SU-DHL-6 (cell line): ENCODE results near the gene ACLY.

Experiments used
- H2AFZ ChIP-seq: fragments of 200-600 bp; sonication (generic); 2 replicates; pipeline ENCODE4 v1.6.1; 2014; ENCODE audit warnings: low read depth, mild to moderate bottlenecking, moderate library complexity, mixed read lengths, antibody characterized with exemption, low read length; ENCODE audit not compliant: severe bottlenecking
- H3F3A ChIP-seq: fragments of 200-600 bp; shearing (Covaris generic); 2 replicates; pipeline ENCODE4 v1.6.0; 2016; ENCODE audit warnings: antibody characterized with exemption, mild to moderate bottlenecking; ENCODE audit not compliant: insufficient read depth
- H3K27ac ChIP-seq: fragments of 200-600 bp; sonication (generic); 2 replicates; pipeline ENCODE4 v1.5.1; 2016; ENCODE audit warnings: low read depth, mild to moderate bottlenecking, low read length, moderate library complexity, mixed read lengths
- H3K27me3 ChIP-seq: fragments of 200-600 bp; sonication (generic), shearing (Covaris generic); 2 replicates; pipeline ENCODE4 v1.6.0; 2014; ENCODE audit warnings: mild to moderate bottlenecking, low read length
- H3K36me3 ChIP-seq: fragments of 200-600 bp; sonication (generic); 2 replicates; pipeline ENCODE4 v1.6.1; 2014; ENCODE audit warnings: mild to moderate bottlenecking, low read length, mixed read lengths
- H3K4me2 ChIP-seq: fragments of 300-600, 200-600 bp; shearing (Covaris generic), sonication (generic); 2 replicates; pipeline ENCODE4 v1.6.0; 2014; ENCODE audit warnings: low read length, low read depth, mild to moderate bottlenecking; ENCODE audit not compliant: poor library complexity, severe bottlenecking
- H3K4me3 ChIP-seq: fragments of 200-600 bp; sonication (generic); 2 replicates; pipeline ENCODE4 v1.5.1; 2014; ENCODE audit warnings: antibody characterized with exemption, low read length, mild to moderate bottlenecking, mixed read lengths; ENCODE audit not compliant: insufficient read depth, poor library complexity, severe bottlenecking
- H3K79me2 ChIP-seq: fragments of 200-600 bp; sonication (generic); 2 replicates; pipeline ENCODE4 v1.6.1; 2014; ENCODE audit warnings: mild to moderate bottlenecking, low read length, moderate library complexity; ENCODE audit not compliant: insufficient read depth
- H3K9ac ChIP-seq: fragments of 200-600 bp; sonication (generic); 2 replicates; pipeline ENCODE4 v1.7.0; 2014; ENCODE audit warnings: mild to moderate bottlenecking, low read length
- H3K9me2 ChIP-seq: fragments of 200-600 bp; sonication (generic); replicated peaks from 2 replicates; pipeline ENCODE4 v1.6.1; 2014; ENCODE audit warnings: low read length; ENCODE audit not compliant: insufficient read depth
- H3K9me3 ChIP-seq: fragments of 200-600 bp; sonication (generic); 2 replicates; pipeline ENCODE4 v1.6.1; 2014; ENCODE audit warnings: low read length, mixed read lengths; ENCODE audit not compliant: insufficient read depth
- H4K20me1 ChIP-seq: fragments of 200-600 bp; sonication (generic); 2 replicates; pipeline ENCODE4 v1.6.1; 2014; ENCODE audit warnings: low read depth, mild to moderate bottlenecking, antibody characterized with exemption, low read length, moderate library complexity, mixed read lengths
- CTCF ChIP-seq: fragments of 200-600 bp; sonication (generic); IDR thresholded peaks from one replicate; pipeline ENCODE4 v1.5.1; 2017; ENCODE audit warnings: antibody characterized with exemption, mild to moderate bottlenecking, low read length, moderate library complexity; ENCODE audit not compliant: insufficient read depth, poor library complexity, severe bottlenecking
- EZH2phosphoT487 ChIP-seq: fragments of 200-600 bp; sonication (generic), shearing (Covaris generic); conservative IDR thresholded peaks from 2 replicates; pipeline ENCODE4 v1.6.1; 2018; ENCODE audit warnings: mild to moderate bottlenecking, antibody characterized with exemption, low read length, moderate library complexity, mixed read lengths

The ACLY gene

GRCh38 chr17:41907633-41908539, 10.9 kb downstream of the ACLY start:
- Histone ChIP-seq H2AFZ (no peak overlapping the region), H3K36me3 (peaks cover 8% of the 10 kb centered on the region; the same call in 1 of the 2 replicates), H3K4me3 (no peak overlapping the region), H3K4me2 (no peak overlapping the region), H3K9me3 (no peaks in the 10 kb centered on the region), H3K27me3 (no peaks in the 10 kb centered on the region), H3K9ac (no peak overlapping the region), H3K9me2 (no peaks in the 10 kb centered on the region), H3K27ac (no peak overlapping the region), H3F3A (no peaks in the 10 kb centered on the region), H3K79me2 (peaks cover 12% of the 10 kb centered on the region), H4K20me1 (peaks cover 4% of the 10 kb centered on the region; the same call in 1 of the 2 replicates)
- no peak for TF ChIP-seq CTCF
- no peak for TF ChIP-seq EZH2phosphoT487

GRCh38 chr17:41907185-41907556, 11.6 kb downstream of the ACLY start:
- H3K36me3 ChIP-seq: peaks cover 9% of the 10 kb centered on the region; the same call in 1 of the 2 replicates
- TF ChIP-seq EZH2phosphoT487: no peak
- TF ChIP-seq CTCF: no peak
- no peak overlapping the region for H2AFZ ChIP-seq
- no peak overlapping the region for H3K4me3 ChIP-seq
- no peaks in the 10 kb centered on the region for H3K9me3 ChIP-seq
- H3K27ac ChIP-seq: no peak overlapping the region
- H3K79me2 ChIP-seq: peaks cover 5% of the 10 kb centered on the region
- H3K27me3 ChIP-seq: no peaks in the 10 kb centered on the region
- H3K4me2 ChIP-seq: no peak overlapping the region
- H4K20me1 ChIP-seq: no peaks in the 10 kb centered on the region; the same call in 1 of the 2 replicates
- H3K9me2 ChIP-seq: no peaks in the 10 kb centered on the region
- H3K9ac ChIP-seq: no peak overlapping the region
- no peaks in the 10 kb centered on the region for H3F3A ChIP-seq

GRCh38 chr17:41906465-41907184, 12.1 kb downstream of the ACLY start:
- Histone ChIP-seq H3K79me2 (peaks cover 4% of the 10 kb centered on the region; the same call in 1 of the 2 replicates), H3K4me3 (no peak overlapping the region), H3K9me3 (no peaks in the 10 kb centered on the region), H3K27ac (no peak overlapping the region), H3K9me2 (no peaks in the 10 kb centered on the region), H3K36me3 (peaks cover 9% of the 10 kb centered on the region; the same call in 1 of the 2 replicates), H2AFZ (no peak overlapping the region), H3F3A (no peaks in the 10 kb centered on the region), H3K4me2 (no peak overlapping the region), H3K9ac (no peak overlapping the region), H4K20me1 (no peaks in the 10 kb centered on the region), H3K27me3 (no peaks in the 10 kb centered on the region)
- no peak for TF ChIP-seq CTCF
- no peak for TF ChIP-seq EZH2phosphoT487
